CD8-positive, alpha-beta memory T cell (primary cell): ENCODE results near the gene SKAP2. TPM values are rescaled to one million over a fixed set of nuclear protein-coding genes. Genes with fewer than 3 reads are reported as not detected.
"Not testable (repeated sequence)": the region's sequence is repeated elsewhere in the genome, so short reads cannot be mapped to it uniquely, and the experiment has no call there.

Experiments used
- CTCF ChIA-PET: fragments of 350-600 bp; sonication (Branson Sonifier 250); formaldehyde crosslinking; loops from one replicate; lab custom pipeline; 2021; ENCODE audit warnings: antibody characterized with exemption; lab: Charles Lee
- POLR2A ChIA-PET: fragments of 350-600 bp; sonication (Branson Sonifier 250); formaldehyde crosslinking; loops from one replicate; lab custom pipeline; 2021; ENCODE audit warnings: antibody characterized with exemption; lab: Charles Lee
- DNase-seq, 5 donors: peaks; one replicate each; pipeline versions ENCODE4 v3.0.0 to v3.0.0-alpha.2; 2020 to 2022; ENCODE audit warnings: mixed read lengths in 1 of 5
- H3K27ac ChIP-seq: one replicate; pipeline ENCODE4 v1.7.0; 2013; ENCODE audit warnings: low read depth, mild to moderate bottlenecking, low read length, moderate library complexity
- H3K27me3 ChIP-seq: 2 replicates; pipeline ENCODE4 v1.7.0; 2013; ENCODE audit warnings: low read length, mild to moderate bottlenecking; ENCODE audit not compliant: insufficient read depth, poor library complexity, severe bottlenecking
- H3K36me3 ChIP-seq: 2 replicates; pipeline ENCODE4 v1.7.0; 2013; ENCODE audit warnings: mild to moderate bottlenecking, low read length, moderate library complexity; ENCODE audit not compliant: insufficient read depth
- H3K4me1 ChIP-seq: 2 replicates; pipeline ENCODE4 v1.7.0; 2013; ENCODE audit warnings: mild to moderate bottlenecking, low read length, moderate library complexity; ENCODE audit not compliant: insufficient read depth
- H3K4me3 ChIP-seq: 2 replicates; pipeline ENCODE4 v1.7.0; 2013; ENCODE audit warnings: mild to moderate bottlenecking, low read length
- H3K9me3 ChIP-seq: 2 replicates; pipeline ENCODE4 v1.7.0; 2013; ENCODE audit warnings: mild to moderate bottlenecking, low read length
- H3K27ac Mint-ChIP-seq, 8 donors: one replicate each; pipeline ENCODE4 v1.8.0; 2020 to 2021; ENCODE audit warnings: mixed read lengths in 8 of 8, mild to moderate bottlenecking in 6 of 8, inconsistent platforms in 3 of 8, moderate library complexity in 3 of 8
- H3K27me3 Mint-ChIP-seq, 2 donors: one replicate each; pipeline ENCODE4 v1.8.0; 2020 to 2021; ENCODE audit warnings: mixed read lengths in 2 of 2, mild to moderate bottlenecking in 1 of 2, moderate library complexity in 1 of 2
- H3K36me3 Mint-ChIP-seq, 3 donors: one replicate each; pipeline ENCODE4 v1.8.0; 2020 to 2021; ENCODE audit warnings: mixed read lengths in 3 of 3, inconsistent platforms in 1 of 3, mild to moderate bottlenecking in 1 of 3
- H3K4me1 Mint-ChIP-seq, 3 donors: one replicate each; pipeline ENCODE4 v1.8.0; 2020 to 2021; ENCODE audit warnings: mixed read lengths in 3 of 3, inconsistent platforms in 1 of 3, mild to moderate bottlenecking in 1 of 3
- H3K4me3 Mint-ChIP-seq, 7 donors: one replicate each; pipeline ENCODE4 v1.8.0; 2020 to 2021; ENCODE audit warnings: mixed read lengths in 7 of 7, mild to moderate bottlenecking in 6 of 7, moderate library complexity in 4 of 7, inconsistent platforms in 2 of 7
- H3K9me3 Mint-ChIP-seq, 5 donors: one replicate each; pipeline ENCODE4 v1.8.0; 2020 to 2022; ENCODE audit warnings: mixed read lengths in 5 of 5, mild to moderate bottlenecking in 3 of 5, moderate library complexity in 2 of 5, inconsistent platforms in 1 of 5
- polyA plus RNA-seq: library from polyadenylated mRNA; unstranded; fragments of 300-500 nt; fragmentation: Illumina TruSeq; gene quantifications from one replicate; pipeline ENCODE4 v1.2.3, GENCODE V29; 2021
- total RNA-seq, 2 experiments: library from RNA; stranded (reverse); gene quantifications; one replicate each; pipeline ENCODE4 v1.2.3, GENCODE V29; 2021

Gene SKAP2
- total and polyA plus RNA-seq, 3 experiments from 2014 or later, result 11.4 to 55.2 (median 13.2) TPM

DNA sequence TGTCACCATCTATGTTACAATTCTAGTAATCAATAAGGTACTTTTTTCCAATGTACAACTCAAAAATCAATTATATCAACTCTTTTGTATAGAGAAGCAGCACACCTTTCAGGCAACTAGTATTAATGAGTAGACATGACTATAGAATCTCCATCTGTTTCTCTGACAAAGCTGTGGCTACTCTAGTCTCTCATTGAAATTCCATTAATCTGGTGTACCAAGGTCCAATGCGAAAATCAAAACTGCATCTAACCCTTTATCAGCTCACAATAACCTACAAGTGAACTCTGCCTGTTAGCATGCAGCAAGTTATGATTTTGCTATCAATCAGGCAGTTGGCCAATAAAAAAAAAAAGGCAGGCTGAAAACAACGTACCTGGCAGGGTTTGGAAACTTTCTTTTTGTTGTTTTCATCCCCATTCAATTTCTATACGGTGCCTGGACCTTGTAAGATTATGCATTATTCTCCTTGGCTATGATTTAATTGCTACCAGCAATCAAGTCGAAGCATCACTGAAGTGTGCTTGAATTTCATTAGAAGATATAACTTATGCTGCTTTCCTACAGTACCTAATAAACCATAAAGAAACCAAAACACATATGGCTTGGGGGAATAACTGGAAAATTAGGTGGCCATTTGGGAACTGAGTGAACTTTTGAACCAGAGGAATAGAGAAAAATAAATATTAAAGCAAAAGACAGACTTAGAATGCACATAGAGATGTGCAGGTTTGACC is 23.2 kb downstream of the SKAP2 start:
- Mint-ChIP-seq H3K9me3 (peaks cover 0 to 12% (median under 1%) of the 10 kb centered on the region in 5 donors), H3K4me3 (no peak overlapping the region), H3K36me3 (peaks cover 6 to 19% (median 15%) of the 10 kb centered on the region in 3 donors), H3K27me3 (peaks cover 0 to 1% of the 10 kb centered on the region in 2 donors), H3K4me1 (no peaks in the 10 kb centered on the region), H3K27ac (no peak overlapping the region)
- Histone ChIP-seq H3K27me3 (no peaks in the 10 kb centered on the region), H3K27ac (no peak overlapping the region), H3K36me3 (no peaks in the 10 kb centered on the region), H3K4me1 (no peaks in the 10 kb centered on the region), H3K9me3 (no peaks in the 10 kb centered on the region), H3K4me3 (no peak overlapping the region)
- CTCF ChIA-PET, result no interaction called here
- DNase-seq, result no peak
- POLR2A ChIA-PET, result no interaction called here

- Mint-ChIP-seq H3K36me3 (peaks cover 8 to 39% (median 24%) of the 10 kb centered on the region in 3 donors), H3K9me3 (peaks cover 0 to 23% (median 14%) of the 10 kb centered on the region in 5 donors), H3K27ac (peak overlapping the region in 1 of 8 donors; percentile 67)
- H3K27me3 Mint-ChIP-seq, POLR2A ChIA-PET, H3K27me3 ChIP-seq, CTCF ChIA-PET, H3K9me3 ChIP-seq, H3K4me1 Mint-ChIP-seq, H3K4me3 Mint-ChIP-seq, H3K27ac ChIP-seq, H3K4me3 ChIP-seq, DNase-seq, H3K36me3 ChIP-seq, H3K4me1 ChIP-seq: not testable (repeated sequence)
These were observed 27.6 kb downstream of the SKAP2 start for GRCh38 chr7:26836793-26837192.

DNA sequence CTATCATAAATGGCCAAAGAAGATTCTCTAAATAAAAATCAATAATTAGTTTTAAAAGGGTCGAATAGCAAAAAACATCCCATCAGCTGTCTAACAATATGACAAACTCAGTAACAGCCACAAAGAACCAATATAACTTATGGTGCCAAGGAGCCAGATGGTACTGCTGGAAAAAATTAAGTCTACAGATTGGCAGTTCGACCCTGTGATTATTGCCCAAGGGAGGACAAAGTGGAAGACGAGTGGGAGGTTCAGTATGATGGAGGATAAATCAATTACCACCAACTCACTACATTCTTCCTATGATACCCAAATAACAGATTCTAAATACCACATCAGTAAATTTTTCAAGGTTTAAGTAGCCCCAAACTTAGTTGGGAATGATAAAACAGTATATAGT is 49.0 kb downstream of the SKAP2 start:
- Histone ChIP-seq H3K4me1 (no peaks in the 10 kb centered on the region), H3K4me3 (no peak overlapping the region), H3K9me3 (no peaks in the 10 kb centered on the region), H3K27me3 (no peaks in the 10 kb centered on the region), H3K36me3 (no peaks in the 10 kb centered on the region), H3K27ac (no peak overlapping the region)
- H3K27me3 Mint-ChIP-seq, result peaks cover 0 to 1% of the 10 kb centered on the region in 2 donors
- peaks cover 0 to 2% (median 0%) of the 10 kb centered on the region in 5 donors for H3K9me3 Mint-ChIP-seq
- no peak overlapping the region for H3K4me3 Mint-ChIP-seq
- ChIA-PET CTCF (no interaction called here), POLR2A (no interaction called here)
- no peak overlapping the region for H3K27ac Mint-ChIP-seq
- H3K4me1 Mint-ChIP-seq, result peaks cover 0 to 5% (median 0%) of the 10 kb centered on the region in 3 donors
- H3K36me3 Mint-ChIP-seq, result peaks cover 0 to 10% (median 1%) of the 10 kb centered on the region in 3 donors
- no peak for DNase-seq

DNA sequence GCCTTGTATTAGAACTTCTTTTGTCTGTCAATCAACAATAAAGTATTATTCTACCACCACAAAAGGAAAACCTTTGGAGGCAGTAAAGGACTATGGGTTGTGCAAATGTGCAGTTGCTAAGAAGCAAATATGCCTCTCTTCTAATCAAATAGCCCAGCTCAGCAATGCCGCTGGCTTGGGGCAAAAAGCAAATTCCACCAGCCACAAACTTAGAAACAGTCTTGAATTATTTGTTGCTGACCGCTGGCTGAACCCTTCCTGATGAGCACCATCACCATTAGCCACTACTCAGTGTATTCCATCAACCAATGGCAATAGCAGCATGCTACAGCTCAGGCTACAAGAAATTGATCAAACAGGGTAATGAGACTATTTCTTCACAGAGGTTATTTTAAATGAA is 51.0 kb downstream of the SKAP2 start:
- Mint-ChIP-seq H3K4me3 (no peak overlapping the region), H3K9me3 (peaks cover 0 to 2% (median 0%) of the 10 kb centered on the region in 5 donors), H3K27ac (no peak overlapping the region), H3K27me3 (no peaks in the 10 kb centered on the region), H3K4me1 (peaks cover 0 to 5% (median 4%) of the 10 kb centered on the region in 3 donors), H3K36me3 (peaks cover 0 to 5% (median 2%) of the 10 kb centered on the region in 3 donors)
- Histone ChIP-seq H3K9me3 (no peaks in the 10 kb centered on the region), H3K27me3 (no peaks in the 10 kb centered on the region), H3K4me1 (no peaks in the 10 kb centered on the region), H3K36me3 (no peaks in the 10 kb centered on the region), H3K4me3 (no peak overlapping the region), H3K27ac (no peak overlapping the region)
- no peak for DNase-seq
- POLR2A ChIA-PET, result no interaction called here
- CTCF ChIA-PET, result no interaction called here

GRCh38 chr7:26794541-26794940 is 69.8 kb downstream of the SKAP2 start:
- no peak overlapping the region for H3K4me3 ChIP-seq
- H3K27me3 Mint-ChIP-seq, result no peaks in the 10 kb centered on the region
- H3K27ac Mint-ChIP-seq, result no peak overlapping the region
- H3K27ac ChIP-seq, result no peak overlapping the region
- ChIA-PET CTCF (no interaction called here), POLR2A (no interaction called here)
- H3K9me3 ChIP-seq, result no peaks in the 10 kb centered on the region
- peaks cover 1 to 17% (median 7%) of the 10 kb centered on the region in 3 donors for H3K36me3 Mint-ChIP-seq
- H3K9me3 Mint-ChIP-seq, result peaks cover 0 to 3% (median 2%) of the 10 kb centered on the region in 5 donors
- H3K27me3 ChIP-seq, result no peaks in the 10 kb centered on the region
- H3K4me1 ChIP-seq, result no peaks in the 10 kb centered on the region
- H3K36me3 ChIP-seq, result no peaks in the 10 kb centered on the region
- DNase-seq, result no peak
- H3K4me1 Mint-ChIP-seq, result no peaks in the 10 kb centered on the region
- H3K4me3 Mint-ChIP-seq, result no peak overlapping the region

DNA sequence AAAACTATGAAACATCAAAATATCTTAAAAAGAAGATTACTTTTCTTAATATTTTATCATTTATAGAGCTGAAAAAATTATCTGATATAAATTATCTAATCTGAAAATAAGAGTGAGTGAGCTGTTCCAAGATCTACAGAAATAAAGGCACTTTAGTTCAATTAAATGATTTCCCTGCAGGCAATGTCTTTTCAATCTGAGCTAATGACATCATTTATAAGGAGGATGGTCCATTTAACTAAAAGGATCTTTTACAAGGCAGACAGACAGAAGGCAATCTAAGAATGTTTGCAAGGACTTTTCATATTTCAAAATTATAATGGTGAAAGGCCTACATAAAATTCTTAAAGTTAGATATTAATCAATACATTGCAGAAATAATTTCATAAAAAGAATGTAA is 71.8 kb downstream of the SKAP2 start:
- Mint-ChIP-seq H3K27me3 (no peaks in the 10 kb centered on the region), H3K4me1 (no peaks in the 10 kb centered on the region), H3K27ac (no peak overlapping the region), H3K36me3 (no peaks in the 10 kb centered on the region), H3K9me3 (no peaks in the 10 kb centered on the region), H3K4me3 (no peak overlapping the region)
- Histone ChIP-seq H3K27ac (no peak overlapping the region), H3K4me3 (no peak overlapping the region), H3K36me3 (no peaks in the 10 kb centered on the region), H3K4me1 (no peaks in the 10 kb centered on the region), H3K9me3 (no peaks in the 10 kb centered on the region), H3K27me3 (no peaks in the 10 kb centered on the region)
- ChIA-PET CTCF (no interaction called here), POLR2A (no interaction called here)
- DNase-seq, result no peak

GRCh38 chr7:26792006-26792405 is 72.4 kb downstream of the SKAP2 start:
- no peaks in the 10 kb centered on the region for H3K9me3 ChIP-seq
- H3K27me3 ChIP-seq, result no peaks in the 10 kb centered on the region
- Mint-ChIP-seq H3K9me3 (no peaks in the 10 kb centered on the region), H3K27me3 (no peaks in the 10 kb centered on the region), H3K4me3 (no peak overlapping the region), H3K4me1 (no peaks in the 10 kb centered on the region), H3K36me3 (no peaks in the 10 kb centered on the region), H3K27ac (no peak overlapping the region)
- no peaks in the 10 kb centered on the region for H3K4me1 ChIP-seq
- H3K4me3 ChIP-seq, result no peak overlapping the region
- POLR2A ChIA-PET, result no interaction called here
- no peak overlapping the region for H3K27ac ChIP-seq
- DNase-seq, result no peak
- CTCF ChIA-PET, result no interaction called here
- H3K36me3 ChIP-seq, result no peaks in the 10 kb centered on the region

- no peak for DNase-seq
- Mint-ChIP-seq H3K4me1 (no peaks in the 10 kb centered on the region), H3K4me3 (no peak overlapping the region), H3K27ac (no peak overlapping the region), H3K9me3 (no peaks in the 10 kb centered on the region), H3K36me3 (no peaks in the 10 kb centered on the region), H3K27me3 (no peaks in the 10 kb centered on the region)
- Histone ChIP-seq H3K36me3 (no peaks in the 10 kb centered on the region), H3K9me3 (no peaks in the 10 kb centered on the region), H3K4me1 (no peaks in the 10 kb centered on the region), H3K27me3 (no peaks in the 10 kb centered on the region), H3K4me3 (no peak overlapping the region), H3K27ac (no peak overlapping the region)
- CTCF ChIA-PET, result no interaction called here
- POLR2A ChIA-PET, result no interaction called here
These were observed 74.8 kb downstream of the SKAP2 start for GRCh38 chr7:26789481-26790184.
